Immature natural killer cell (primary cell): Measurements from ENCODE around the gene ADAMTSL1. TPM values are rescaled to one million over a fixed set of nuclear protein-coding genes. Genes with fewer than 3 reads are reported as not detected.

ENCODE experiments used
- DNase-seq, 3 donors: peaks; one replicate each; pipeline ENCODE4 v3.0.0; 2022; ENCODE audit warnings: mixed read lengths in 1 of 3
- H3K27ac Mint-ChIP-seq, 6 donors: one replicate each; pipeline ENCODE4 v1.8.0; 2020; ENCODE audit warnings: mixed read lengths in 6 of 6, mild to moderate bottlenecking in 5 of 6, inconsistent platforms in 4 of 6, moderate library complexity in 3 of 6
- H3K27me3 Mint-ChIP-seq, 3 donors: one replicate each; pipeline ENCODE4 v1.8.0; 2020 to 2021; ENCODE audit warnings: low read depth in 3 of 3, mild to moderate bottlenecking in 3 of 3, mixed read lengths in 3 of 3, moderate library complexity in 3 of 3, inconsistent platforms in 1 of 3
- H3K36me3 Mint-ChIP-seq, 3 donors: one replicate each; pipeline ENCODE4 v1.8.0; 2020; ENCODE audit warnings: mixed read lengths in 3 of 3, inconsistent platforms in 2 of 3, mild to moderate bottlenecking in 2 of 3
- H3K4me1 Mint-ChIP-seq, 2 donors: one replicate each; pipeline ENCODE4 v1.8.0; 2020; ENCODE audit warnings: inconsistent platforms in 2 of 2, mild to moderate bottlenecking in 2 of 2, mixed read lengths in 2 of 2, moderate library complexity in 1 of 2
- H3K4me3 Mint-ChIP-seq, 5 donors: one replicate each; pipeline ENCODE4 v1.8.0; 2020; ENCODE audit warnings: mild to moderate bottlenecking in 5 of 5, mixed read lengths in 5 of 5, inconsistent platforms in 3 of 5, moderate library complexity in 3 of 5
- H3K9me3 Mint-ChIP-seq, 6 donors: one replicate each; pipeline ENCODE4 v1.8.0; 2020; ENCODE audit warnings: mild to moderate bottlenecking in 6 of 6, mixed read lengths in 6 of 6, inconsistent platforms in 4 of 6, moderate library complexity in 3 of 6
- polyA plus RNA-seq, 3 donors: library from polyadenylated mRNA; unstranded; fragments of 300-500 nt; fragmentation: Illumina TruSeq; gene quantifications; one replicate each; pipeline ENCODE4 v1.2.3, GENCODE V29; 2021

The ADAMTSL1 gene
- polyA plus RNA-seq, 3 donors from 2014 or later, result not detected

DNA sequence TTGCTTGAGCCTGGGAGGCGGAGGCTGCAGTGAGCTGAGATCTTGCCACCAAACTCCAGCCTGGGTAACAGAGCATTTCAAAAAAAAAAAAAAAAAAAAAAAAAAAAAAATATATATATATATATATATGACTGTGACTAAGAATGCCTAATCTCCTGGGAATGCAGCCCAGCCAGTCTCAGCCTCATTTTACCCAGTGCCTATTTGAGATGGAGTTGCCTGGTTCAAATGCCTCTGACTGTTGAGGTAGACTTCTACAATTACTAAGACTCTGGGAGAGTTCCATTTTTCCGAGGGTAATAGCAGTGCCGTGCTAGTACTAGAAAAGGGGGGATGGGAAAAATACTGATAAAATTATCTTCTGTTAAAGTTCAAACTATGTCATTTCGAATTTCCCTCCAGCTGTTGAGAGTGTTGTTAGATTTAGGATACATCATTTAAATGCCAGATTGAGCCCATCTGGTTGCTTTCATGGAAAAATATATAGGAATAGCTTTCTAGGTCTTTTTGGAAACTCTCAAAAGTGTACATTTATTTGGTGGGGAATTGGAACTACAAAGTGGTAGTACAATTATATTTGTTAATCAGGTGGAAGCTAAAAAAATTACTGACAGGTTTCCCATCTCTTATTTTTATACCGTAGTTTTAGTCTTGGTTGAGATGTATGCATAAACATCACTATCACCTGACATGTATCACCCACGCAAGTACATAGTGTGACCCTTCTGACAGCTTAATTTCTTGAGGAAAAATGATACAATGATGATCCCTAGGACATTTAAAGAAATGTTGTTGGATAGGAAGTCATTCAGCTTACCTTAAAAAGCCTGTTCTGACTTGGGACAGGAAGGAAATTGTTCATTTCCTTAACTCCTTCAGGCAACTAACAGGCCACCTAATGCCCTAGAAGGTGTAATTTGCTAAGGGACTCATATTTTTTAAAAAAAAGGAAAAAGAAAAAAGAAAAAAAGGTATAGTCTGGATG, 214.9 kb downstream of the ADAMTSL1 start:
- H3K27ac Mint-ChIP-seq, result no peak overlapping the region
- H3K36me3 Mint-ChIP-seq, result peaks cover 0 to 3% (median 0%) of the 10 kb centered on the region in 3 donors
- H3K9me3 Mint-ChIP-seq, result peaks cover 0 to 4% (median 3%) of the 10 kb centered on the region in 6 donors
- no peaks in the 10 kb centered on the region for H3K4me1 Mint-ChIP-seq
- H3K4me3 Mint-ChIP-seq, result no peak overlapping the region
- DNase-seq, result no peak
- H3K27me3 Mint-ChIP-seq, result peaks cover 0 to 2% (median 0%) of the 10 kb centered on the region in 3 donors

DNA sequence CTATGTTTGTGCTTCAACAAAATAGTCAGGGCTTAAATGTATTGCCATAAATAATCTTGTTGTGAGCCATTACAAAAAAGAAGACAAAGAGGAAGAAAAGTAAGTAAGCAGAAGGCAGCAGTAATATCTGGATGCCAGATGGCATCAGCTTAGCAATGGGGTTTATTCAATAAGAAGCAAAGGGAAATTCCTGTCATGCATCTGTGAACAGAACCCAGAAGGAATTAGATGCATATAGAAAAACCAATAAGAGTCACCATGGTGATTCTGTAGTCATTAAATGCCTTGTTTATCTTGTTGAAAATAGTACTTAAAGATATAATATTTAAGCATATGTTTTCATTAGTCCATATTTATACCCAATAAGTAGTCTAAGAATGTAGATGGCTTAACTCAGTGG, 216.0 kb downstream of the ADAMTSL1 start:
- DNase-seq, result no peak
- no peaks in the 10 kb centered on the region for H3K27me3 Mint-ChIP-seq
- peaks cover 0 to 11% (median 4%) of the 10 kb centered on the region in 6 donors for H3K9me3 Mint-ChIP-seq
- no peak overlapping the region for H3K27ac Mint-ChIP-seq
- H3K36me3 Mint-ChIP-seq, result peaks cover 0 to 4% (median 0%) of the 10 kb centered on the region in 3 donors
- H3K4me3 Mint-ChIP-seq, result no peak overlapping the region
- H3K4me1 Mint-ChIP-seq, result no peaks in the 10 kb centered on the region

DNA sequence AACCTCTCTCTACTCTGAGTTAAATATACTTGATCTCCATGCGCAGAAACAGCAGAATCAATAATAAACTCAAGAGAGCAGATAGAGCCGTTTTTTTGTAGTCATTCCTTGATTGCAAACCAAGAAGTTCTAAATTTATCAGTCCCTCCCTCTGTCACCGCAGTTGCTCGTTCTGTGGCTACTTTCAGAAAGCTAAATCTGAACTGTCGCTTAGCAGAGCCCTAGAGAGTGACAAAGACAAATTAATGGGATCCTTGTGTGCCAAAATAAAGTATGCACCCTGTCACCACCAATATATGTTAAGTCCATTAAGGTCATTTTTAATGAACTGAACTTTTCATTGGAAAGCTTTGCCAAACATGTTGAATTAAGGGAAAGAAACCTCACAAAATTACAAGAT, 218.3 kb downstream of the ADAMTSL1 start:
- no peak overlapping the region for H3K27ac Mint-ChIP-seq
- H3K4me3 Mint-ChIP-seq, result no peak overlapping the region
- H3K27me3 Mint-ChIP-seq, result peaks cover 0 to 4% (median 1%) of the 10 kb centered on the region in 3 donors
- no peaks in the 10 kb centered on the region for H3K4me1 Mint-ChIP-seq
- DNase-seq, result no peak
- H3K9me3 Mint-ChIP-seq, result peaks cover 0 to 19% (median 8%) of the 10 kb centered on the region in 6 donors
- peaks cover 0 to 4% (median 0%) of the 10 kb centered on the region in 3 donors for H3K36me3 Mint-ChIP-seq

DNA sequence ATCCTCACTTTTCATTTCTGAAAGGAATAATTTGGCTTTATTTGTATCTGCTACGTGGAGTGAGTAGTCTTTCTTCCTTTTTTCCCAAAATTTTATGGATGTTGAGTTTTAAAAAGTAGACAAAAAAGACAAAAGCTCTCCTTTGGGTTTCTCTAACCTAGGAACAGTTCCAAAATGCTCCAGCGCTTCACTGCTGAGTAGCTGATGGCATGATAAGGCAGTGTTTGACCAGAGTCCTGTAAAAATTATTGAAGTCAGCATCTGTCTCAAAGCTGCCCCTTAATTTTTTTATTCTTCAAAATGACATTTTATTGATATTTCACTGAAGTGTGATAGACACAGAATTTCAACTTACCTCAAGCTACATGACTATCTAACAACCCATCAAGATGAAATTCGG, 219.0 kb downstream of the ADAMTSL1 start:
- peaks cover 0 to 4% (median 0%) of the 10 kb centered on the region in 3 donors for H3K36me3 Mint-ChIP-seq
- peaks cover 0 to 4% (median 1%) of the 10 kb centered on the region in 3 donors for H3K27me3 Mint-ChIP-seq
- no peak for DNase-seq
- no peaks in the 10 kb centered on the region for H3K4me1 Mint-ChIP-seq
- no peak overlapping the region for H3K4me3 Mint-ChIP-seq
- peaks cover 0 to 19% (median 8%) of the 10 kb centered on the region in 6 donors for H3K9me3 Mint-ChIP-seq
- H3K27ac Mint-ChIP-seq, result no peak overlapping the region

DNA sequence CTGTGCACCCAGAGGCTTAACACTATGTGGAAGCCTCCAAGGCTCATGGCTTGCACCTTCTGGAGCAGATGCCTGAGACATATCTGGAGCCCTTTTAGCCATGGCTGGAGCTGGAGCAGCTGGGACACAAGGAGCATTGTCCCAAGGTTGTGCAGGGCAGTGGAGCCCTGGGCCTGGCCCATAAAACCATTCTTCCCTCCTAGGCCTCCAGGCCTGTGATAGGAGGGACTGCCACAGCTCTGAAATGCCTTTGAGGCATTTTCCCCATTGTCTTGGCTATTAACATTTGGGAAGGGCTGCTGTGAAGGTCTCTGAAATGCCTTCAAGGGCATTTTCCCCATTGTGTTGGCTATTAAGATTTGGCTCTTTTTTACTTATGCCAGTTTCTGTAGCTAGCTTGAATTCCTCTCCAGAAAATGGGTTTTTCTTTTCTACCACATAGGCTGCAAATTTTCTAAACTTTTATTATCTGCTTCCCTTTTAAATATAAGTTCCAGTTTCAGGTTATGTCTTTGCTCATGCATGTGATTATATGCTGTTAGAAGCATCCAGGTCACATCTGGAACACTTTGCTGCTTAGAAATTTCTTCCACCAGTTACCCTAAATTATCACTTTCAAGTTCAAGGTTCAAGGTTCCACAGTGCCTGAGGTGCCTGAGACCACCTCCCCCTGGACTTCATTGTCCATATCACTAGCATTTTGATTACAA, 221.2 kb downstream of the ADAMTSL1 start:
- no peak for DNase-seq
- H3K4me3 Mint-ChIP-seq, result no peak overlapping the region
- H3K27ac Mint-ChIP-seq, result no peak overlapping the region
- H3K27me3 Mint-ChIP-seq, result peaks cover 0 to 4% (median 1%) of the 10 kb centered on the region in 3 donors
- no peaks in the 10 kb centered on the region for H3K4me1 Mint-ChIP-seq
- peaks cover 0 to 25% (median 7%) of the 10 kb centered on the region in 6 donors for H3K9me3 Mint-ChIP-seq
- peaks cover 0 to 4% (median 0%) of the 10 kb centered on the region in 3 donors for H3K36me3 Mint-ChIP-seq

DNA sequence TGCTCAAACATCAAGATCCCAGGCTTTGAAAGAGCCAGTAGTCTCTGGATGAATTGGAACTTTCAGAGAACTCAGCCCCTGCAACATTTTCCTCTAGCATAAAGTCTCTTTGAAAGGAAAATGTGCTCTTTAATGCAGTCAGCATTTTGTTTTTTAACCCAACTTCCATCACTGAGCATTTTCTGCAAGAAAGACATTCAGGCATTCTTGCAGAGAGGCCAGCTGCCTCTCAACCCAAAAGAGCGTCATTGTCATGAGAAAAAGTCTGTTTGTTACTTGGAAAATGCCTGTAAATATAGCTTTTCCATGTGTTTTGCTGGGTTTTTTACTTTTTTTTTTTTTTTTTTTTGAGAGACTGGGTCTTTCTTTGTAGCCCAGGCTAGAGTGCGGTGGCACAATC, 225.0 kb downstream of the ADAMTSL1 start:
- DNase-seq, result no peak
- H3K27me3 Mint-ChIP-seq, result peaks cover 0 to 6% (median 1%) of the 10 kb centered on the region in 3 donors
- H3K4me3 Mint-ChIP-seq, result no peak overlapping the region
- H3K27ac Mint-ChIP-seq, result no peak overlapping the region
- no peaks in the 10 kb centered on the region for H3K36me3 Mint-ChIP-seq
- H3K9me3 Mint-ChIP-seq, result peaks cover 0 to 28% (median 8%) of the 10 kb centered on the region in 6 donors
- no peaks in the 10 kb centered on the region for H3K4me1 Mint-ChIP-seq

DNA sequence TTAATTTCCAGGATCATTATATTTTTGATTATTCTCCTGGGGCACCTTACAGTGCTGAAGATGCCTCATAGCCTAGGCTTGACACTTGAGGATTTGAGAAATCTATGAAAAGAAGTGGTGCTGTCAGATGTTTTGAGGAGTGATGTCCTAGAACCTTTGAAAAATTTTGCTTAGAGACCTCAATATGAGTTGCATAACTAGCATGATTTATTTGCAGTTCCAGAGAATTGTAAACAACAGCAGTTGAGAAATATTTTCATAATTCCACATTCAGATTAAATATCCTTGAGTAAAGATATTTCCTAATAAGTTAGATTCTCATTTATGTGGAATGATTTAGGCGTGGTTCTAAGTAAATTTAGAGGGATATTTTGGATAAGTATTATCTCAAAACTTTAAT, 225.8 kb downstream of the ADAMTSL1 start:
- Mint-ChIP-seq H3K4me3 (no peak overlapping the region), H3K9me3 (peaks cover 0 to 21% (median 6%) of the 10 kb centered on the region in 6 donors), H3K27ac (no peak overlapping the region), H3K27me3 (peaks cover 0 to 6% (median 1%) of the 10 kb centered on the region in 3 donors), H3K4me1 (no peaks in the 10 kb centered on the region), H3K36me3 (no peaks in the 10 kb centered on the region)
- DNase-seq, result no peak

DNA sequence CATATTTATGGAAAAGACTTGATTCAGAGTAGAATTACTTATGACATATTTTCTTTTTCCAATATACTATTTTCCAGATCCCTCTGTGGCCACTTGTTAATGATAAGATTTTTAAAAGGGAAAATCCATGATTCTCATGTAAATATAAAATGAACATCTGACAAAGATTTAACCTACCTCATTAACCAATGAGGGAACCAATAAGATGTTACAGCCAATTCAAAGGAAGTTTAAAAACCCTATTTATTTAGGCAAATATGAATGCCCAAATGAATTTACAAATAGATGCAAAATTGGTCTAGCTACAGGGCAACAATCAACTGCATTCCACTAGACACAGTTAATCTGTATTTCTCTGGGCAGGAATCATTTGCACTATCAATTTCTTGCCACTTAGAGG, 226.8 kb downstream of the ADAMTSL1 start:
- DNase-seq, result no peak
- Mint-ChIP-seq H3K27me3 (peaks cover 0 to 6% (median 1%) of the 10 kb centered on the region in 3 donors), H3K4me3 (no peak overlapping the region), H3K36me3 (no peaks in the 10 kb centered on the region), H3K27ac (no peak overlapping the region), H3K4me1 (no peaks in the 10 kb centered on the region), H3K9me3 (peaks cover 0 to 16% (median 4%) of the 10 kb centered on the region in 6 donors)

DNA sequence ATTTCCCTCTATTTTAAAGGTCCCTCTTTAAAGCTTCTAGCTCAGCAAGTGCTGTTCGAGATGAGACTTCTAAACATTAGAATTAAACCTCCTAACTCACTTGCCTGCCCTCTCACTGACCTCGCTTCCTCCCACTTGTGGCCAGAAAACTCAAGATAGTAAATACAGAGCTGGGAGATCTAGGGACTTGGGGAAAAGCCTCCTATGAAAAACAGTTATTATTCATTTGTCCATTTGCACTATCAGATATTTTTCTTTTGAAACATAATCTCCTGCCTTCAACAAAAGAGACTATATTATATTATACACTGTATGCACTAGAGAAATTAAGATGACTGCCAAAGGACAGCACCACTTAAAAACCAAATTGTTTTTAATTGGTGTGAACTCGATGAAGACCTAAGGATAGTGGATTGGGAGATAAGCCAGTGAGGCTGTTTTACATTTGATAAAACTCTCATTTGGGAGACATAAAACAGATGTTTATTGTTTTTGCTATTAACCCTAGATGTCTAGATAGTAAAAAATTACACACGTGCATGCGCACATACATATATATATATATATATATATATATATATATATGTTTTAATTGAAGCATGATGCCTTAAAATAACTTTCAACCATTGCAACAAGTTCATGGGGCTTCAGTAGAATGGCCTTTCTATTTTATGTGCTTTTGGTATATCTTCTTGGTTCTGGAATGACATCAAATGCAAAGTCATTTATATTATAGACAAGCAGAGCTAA, 229.4 kb downstream of the ADAMTSL1 start:
- DNase-seq, result no peak
- H3K4me3 Mint-ChIP-seq, result no peak overlapping the region
- H3K27ac Mint-ChIP-seq, result no peak overlapping the region
- H3K9me3 Mint-ChIP-seq, result peaks cover 0 to 20% (median 0%) of the 10 kb centered on the region in 6 donors
- H3K4me1 Mint-ChIP-seq, result no peaks in the 10 kb centered on the region
- no peaks in the 10 kb centered on the region for H3K36me3 Mint-ChIP-seq
- H3K27me3 Mint-ChIP-seq, result peaks cover 0 to 2% (median 1%) of the 10 kb centered on the region in 3 donors

DNA sequence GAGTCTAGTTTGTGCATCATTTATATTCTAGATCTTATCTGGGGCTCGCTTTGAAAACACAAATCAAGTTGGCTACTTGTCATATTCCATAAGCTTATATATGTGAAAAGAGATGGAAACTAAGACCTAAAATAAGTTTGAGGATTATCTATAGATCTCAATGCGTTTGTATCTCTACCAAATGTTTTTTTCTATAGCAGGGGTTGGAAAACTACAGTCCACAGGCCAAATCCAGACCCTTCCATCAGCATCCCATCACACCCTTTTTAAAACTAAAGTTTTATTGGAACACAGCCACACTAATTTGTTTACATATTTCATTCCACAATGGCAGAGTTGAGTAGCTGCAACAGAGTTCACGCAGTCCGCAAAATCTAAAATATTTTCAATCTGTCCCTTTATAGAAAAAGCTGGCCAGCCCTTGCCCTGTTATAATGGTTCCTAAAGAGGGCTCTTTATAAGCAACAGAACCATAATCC, 230.0 kb downstream of the ADAMTSL1 start:
- Mint-ChIP-seq H3K27me3 (peaks cover 0 to 2% (median 1%) of the 10 kb centered on the region in 3 donors), H3K4me3 (no peak overlapping the region), H3K4me1 (no peaks in the 10 kb centered on the region), H3K36me3 (no peaks in the 10 kb centered on the region), H3K27ac (no peak overlapping the region), H3K9me3 (peaks cover 0 to 15% (median 0%) of the 10 kb centered on the region in 6 donors)
- DNase-seq, result no peak

DNA sequence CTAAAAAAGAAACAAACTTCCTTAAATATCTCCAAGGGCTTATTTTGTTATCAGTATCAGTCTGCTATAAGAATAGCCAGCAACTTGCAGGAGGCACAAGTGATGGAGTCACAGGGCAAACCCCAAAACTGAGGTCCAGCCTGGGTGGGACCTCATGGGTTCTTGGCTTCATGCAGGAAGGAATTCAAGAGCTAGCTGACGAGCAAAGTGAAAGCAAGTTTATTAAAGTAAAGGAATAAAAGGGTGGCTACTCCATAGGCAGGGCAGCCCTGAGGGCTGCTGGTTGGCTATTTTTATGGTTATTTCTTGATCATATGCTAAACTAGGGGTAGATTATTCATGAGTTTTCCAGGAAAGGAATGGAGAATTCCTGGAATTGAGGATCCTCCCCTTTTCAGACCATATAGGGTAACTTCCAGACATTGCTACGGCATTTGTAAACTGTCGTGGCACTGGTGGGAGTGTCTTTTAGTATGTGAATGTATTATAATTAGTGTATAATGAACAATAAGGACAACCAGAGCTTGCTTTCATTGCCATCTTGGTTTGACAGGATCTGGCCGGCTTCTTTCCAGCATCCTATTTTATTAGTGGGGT, 231.9 kb downstream of the ADAMTSL1 start:
- Mint-ChIP-seq H3K27ac (no peak overlapping the region), H3K9me3 (peaks cover 0 to 19% (median 0%) of the 10 kb centered on the region in 6 donors)
- DNase-seq, result no peak

DNA sequence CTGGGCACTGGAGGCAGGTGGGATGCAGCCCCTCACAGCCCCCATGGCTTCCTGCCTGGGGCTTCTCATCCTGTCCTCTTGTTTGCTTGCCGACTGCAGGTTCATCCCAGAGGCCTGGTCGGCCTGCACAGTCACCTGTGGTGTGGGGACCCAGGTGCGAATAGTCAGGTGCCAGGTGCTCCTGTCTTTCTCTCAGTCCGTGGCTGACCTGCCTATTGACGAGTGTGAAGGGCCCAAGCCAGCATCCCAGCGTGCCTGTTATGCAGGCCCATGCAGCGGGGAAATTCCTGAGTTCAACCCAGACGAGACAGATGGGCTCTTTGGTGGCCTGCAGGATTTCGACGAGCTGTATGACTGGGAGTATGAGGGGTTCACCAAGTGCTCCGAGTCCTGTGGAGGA, 232.7 kb downstream of the ADAMTSL1 start:
- Mint-ChIP-seq H3K4me3 (no peak overlapping the region), H3K9me3 (peaks cover 0 to 15% (median 1%) of the 10 kb centered on the region in 6 donors), H3K27me3 (peaks cover 1 to 3% (median 2%) of the 10 kb centered on the region in 3 donors), H3K27ac (no peak overlapping the region), H3K36me3 (no peaks in the 10 kb centered on the region), H3K4me1 (no peaks in the 10 kb centered on the region)
- DNase-seq, result no peak

More for the DNA sequence above, 231.9 kb downstream of the ADAMTSL1 start:
- peaks cover 1 to 3% (median 2%) of the 10 kb centered on the region in 3 donors for H3K27me3 Mint-ChIP-seq
- H3K4me1 Mint-ChIP-seq, result no peaks in the 10 kb centered on the region
- no peaks in the 10 kb centered on the region for H3K36me3 Mint-ChIP-seq
- no peak overlapping the region for H3K4me3 Mint-ChIP-seq

DNA sequence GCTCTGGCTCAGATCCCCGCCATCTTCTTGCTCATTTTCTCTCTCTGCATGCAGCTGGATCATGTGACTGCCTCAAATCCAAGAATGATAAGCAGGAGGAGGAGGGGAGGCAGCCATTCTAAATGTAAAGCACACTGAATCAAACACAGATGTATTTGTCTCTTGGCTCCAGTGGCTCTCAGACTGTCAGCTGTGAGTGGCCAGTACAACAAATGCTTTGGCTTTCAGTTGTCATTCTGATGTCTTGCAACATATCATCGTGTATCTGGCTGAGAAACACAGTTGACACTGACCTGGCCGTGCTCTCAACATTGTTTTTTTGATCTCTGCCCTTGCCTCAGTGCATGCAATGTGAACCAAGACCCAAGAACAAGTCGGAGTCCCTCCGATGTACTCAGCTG, 233.1 kb downstream of the ADAMTSL1 start:
- Mint-ChIP-seq H3K27ac (no peak overlapping the region), H3K4me1 (no peaks in the 10 kb centered on the region), H3K36me3 (no peaks in the 10 kb centered on the region), H3K27me3 (peaks cover 0 to 3% (median 1%) of the 10 kb centered on the region in 3 donors), H3K4me3 (no peak overlapping the region), H3K9me3 (peaks cover 0 to 11% (median 1%) of the 10 kb centered on the region in 6 donors)
- no peak for DNase-seq
